GM12875 (cell line): Measurements from ENCODE around the gene RNF182.
"Not testable (repeated sequence)": the region's sequence is repeated elsewhere in the genome, so short reads cannot be mapped to it uniquely, and the experiment has no call there.

ENCODE experiments used
- H3K4me3 ChIP-seq: one replicate; pipeline ENCODE4 v1.5.1; 2011; ENCODE audit warnings: low read depth, low read length, control low read depth
- TF ChIP-seq, protein P1 (sequence below): IDR thresholded peaks from 2 replicates; pipeline ENCODE4 v1.5.1; 2011; ENCODE audit warnings: low read depth, mild to moderate bottlenecking, control low read depth, inconsistent platforms, low read length, moderate library complexity, borderline replicate concordance; ENCODE audit not compliant: insufficient read depth

The RNF182 gene

GRCh38 chr6:13965582-13966127 lies 40.9 kb downstream of the RNF182 start:
- TF ChIP-seq, protein P1, sequence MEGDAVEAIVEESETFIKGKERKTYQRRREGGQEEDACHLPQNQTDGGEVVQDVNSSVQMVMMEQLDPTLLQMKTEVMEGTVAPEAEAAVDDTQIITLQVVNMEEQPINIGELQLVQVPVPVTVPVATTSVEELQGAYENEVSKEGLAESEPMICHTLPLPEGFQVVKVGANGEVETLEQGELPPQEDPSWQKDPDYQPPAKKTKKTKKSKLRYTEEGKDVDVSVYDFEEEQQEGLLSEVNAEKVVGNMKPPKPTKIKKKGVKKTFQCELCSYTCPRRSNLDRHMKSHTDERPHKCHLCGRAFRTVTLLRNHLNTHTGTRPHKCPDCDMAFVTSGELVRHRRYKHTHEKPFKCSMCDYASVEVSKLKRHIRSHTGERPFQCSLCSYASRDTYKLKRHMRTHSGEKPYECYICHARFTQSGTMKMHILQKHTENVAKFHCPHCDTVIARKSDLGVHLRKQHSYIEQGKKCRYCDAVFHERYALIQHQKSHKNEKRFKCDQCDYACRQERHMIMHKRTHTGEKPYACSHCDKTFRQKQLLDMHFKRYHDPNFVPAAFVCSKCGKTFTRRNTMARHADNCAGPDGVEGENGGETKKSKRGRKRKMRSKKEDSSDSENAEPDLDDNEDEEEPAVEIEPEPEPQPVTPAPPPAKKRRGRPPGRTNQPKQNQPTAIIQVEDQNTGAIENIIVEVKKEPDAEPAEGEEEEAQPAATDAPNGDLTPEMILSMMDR = no peak
- H3K4me3 ChIP-seq = no peak overlapping the region

GRCh38 chr6:13971303-13971702 lies 46.6 kb downstream of the RNF182 start:
- H3K4me3 ChIP-seq = no peak overlapping the region
- TF ChIP-seq, protein P1 = no peak

GRCh38 chr6:13972602-13973001 lies 47.9 kb downstream of the RNF182 start:
- not testable (repeated sequence) for H3K4me3 ChIP-seq

DNA sequence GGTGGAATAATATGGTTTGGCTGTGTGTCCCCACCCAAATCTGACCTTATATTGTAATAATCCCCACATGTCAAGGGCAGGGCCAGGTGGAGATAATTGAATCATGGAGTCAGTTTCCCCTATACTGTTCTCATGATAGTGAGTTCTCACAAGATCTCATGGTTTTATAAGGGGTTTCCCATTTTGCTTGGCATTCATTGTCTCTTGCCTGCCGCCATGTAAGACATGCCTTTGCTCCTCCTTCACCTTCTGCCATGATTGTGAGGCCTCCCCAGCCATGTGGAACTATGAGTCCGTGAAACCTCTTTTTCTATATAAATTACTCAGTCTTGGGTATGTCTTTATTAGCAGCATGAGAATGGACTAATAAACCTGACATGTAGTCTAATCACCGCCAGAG lies 48.7 kb downstream of the RNF182 start:
- H3K4me3 ChIP-seq = not testable (repeated sequence)

GRCh38 chr6:13978102-13978640 lies 53.4 kb downstream of the RNF182 start:
- no peak overlapping the region for H3K4me3 ChIP-seq
- TF ChIP-seq, protein P1 = no peak

- no peak overlapping the region for H3K4me3 ChIP-seq
- TF ChIP-seq, protein P1 = no peak
Observed at GRCh38 chr6:13978787-13979186, 54.0 kb downstream of the RNF182 start.

DNA sequence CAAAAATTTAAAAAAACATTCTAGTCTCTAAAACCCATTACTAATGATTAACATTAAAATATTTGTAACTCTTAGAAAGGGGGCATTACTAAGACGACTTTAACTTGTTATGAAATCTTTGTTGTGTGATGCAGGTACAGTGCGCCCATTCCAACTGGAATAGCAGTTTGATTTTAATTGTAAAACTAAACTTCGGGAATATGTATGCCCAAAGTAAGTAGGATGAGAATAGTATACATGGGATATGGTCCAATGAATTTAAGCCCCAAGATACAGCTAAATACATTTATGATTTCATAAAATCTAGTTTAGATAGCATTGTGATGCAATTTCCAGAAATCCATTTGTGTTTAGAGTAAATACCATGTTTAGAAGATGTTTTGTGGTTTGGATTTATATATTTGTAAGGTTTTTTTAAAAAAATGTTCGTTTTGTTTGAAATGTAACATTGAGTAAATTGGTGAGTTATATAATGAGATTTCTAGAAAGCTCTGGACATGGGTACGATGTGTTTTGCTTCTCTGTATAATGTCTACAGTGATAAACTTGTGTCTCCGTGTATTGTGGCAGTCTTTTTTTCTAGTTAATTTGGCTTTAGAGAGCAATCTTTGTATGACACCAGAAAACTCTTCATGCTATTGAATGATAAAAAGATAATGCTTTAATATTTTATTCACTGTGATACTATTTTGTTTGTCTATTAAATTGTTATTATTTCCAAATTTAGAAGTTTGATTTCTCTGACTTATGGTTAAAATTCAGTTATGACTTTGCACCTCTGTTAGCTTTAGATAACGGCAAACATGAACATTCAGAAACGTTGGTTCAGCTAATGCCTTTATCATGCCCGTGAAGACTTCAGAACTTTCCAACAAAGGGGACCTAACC lies 54.8 kb downstream of the RNF182 start:
- TF ChIP-seq, protein P1 = no peak

GRCh38 chr6:13980534-13980933 lies 55.8 kb downstream of the RNF182 start:
- TF ChIP-seq, protein P1 = no peak
- H3K4me3 ChIP-seq = no peak overlapping the region

More for the DNA sequence above, 54.8 kb downstream of the RNF182 start:
- H3K4me3 ChIP-seq = no peak overlapping the region
